Measurements from ENCODE around the gene ETV6. TPM values are rescaled to one million over a fixed set of nuclear protein-coding genes. Genes with fewer than 3 reads are reported as not detected.

The ETV6 gene
- total and polyA plus RNA-seq, 2 of the 8 experiments (the other 6 are each of a cell fraction or from before 2014, with no cell fraction given), result 5.5 to 23.9 TPM

GRCh38 chr12:11793921-11794710, 144.6 kb downstream of the ETV6 start (continued):
- no peak for TF ChIP-seq CHD7 (IDR thresholded peaks at IDR 0.05; ENCODE audit: insufficient replicate concordance, low read length)
- no peak for TF ChIP-seq CTBP2 (IDR thresholded peaks at IDR 0.05; ENCODE audit: borderline replicate concordance, insufficient read depth, insufficient read length, low read length)
- no peak for TF ChIP-seq GTF2F1 (IDR thresholded peaks at IDR 0.05; ENCODE audit: borderline replicate concordance, low read depth, low read length)
- TF ChIP-seq JUN (IDR thresholded peaks at IDR 0.05; ENCODE audit: low read depth, low read length), result no peak
- no peak for TF ChIP-seq RFX5 (IDR thresholded peaks at IDR 0.05; ENCODE audit: borderline replicate concordance, low read depth, low read length)
- TF ChIP-seq TEAD4 (IDR thresholded peaks at IDR 0.05; ENCODE audit: low read depth, low read length), result no peak
- no peak for TF ChIP-seq TAF7 (optimal IDR thresholded peaks at IDR 0.05; ENCODE audit: borderline replicate concordance, low read depth, low read length)
- TF ChIP-seq NANOG (IDR thresholded peaks at IDR 0.05; ENCODE audit: insufficient read depth, low read depth, low read length, poor library complexity, severe bottlenecking), result no peak
- TF ChIP-seq PHF8 (conservative IDR thresholded peaks at IDR 0.05; ENCODE audit: low read depth, low read length), result no peak
- no peak for TF ChIP-seq KDM1A (IDR thresholded peaks at IDR 0.05; ENCODE audit: borderline replicate concordance, low read length)

All from H1 (cell line).